Measurements from ENCODE around the gene PPA2.

DNA sequence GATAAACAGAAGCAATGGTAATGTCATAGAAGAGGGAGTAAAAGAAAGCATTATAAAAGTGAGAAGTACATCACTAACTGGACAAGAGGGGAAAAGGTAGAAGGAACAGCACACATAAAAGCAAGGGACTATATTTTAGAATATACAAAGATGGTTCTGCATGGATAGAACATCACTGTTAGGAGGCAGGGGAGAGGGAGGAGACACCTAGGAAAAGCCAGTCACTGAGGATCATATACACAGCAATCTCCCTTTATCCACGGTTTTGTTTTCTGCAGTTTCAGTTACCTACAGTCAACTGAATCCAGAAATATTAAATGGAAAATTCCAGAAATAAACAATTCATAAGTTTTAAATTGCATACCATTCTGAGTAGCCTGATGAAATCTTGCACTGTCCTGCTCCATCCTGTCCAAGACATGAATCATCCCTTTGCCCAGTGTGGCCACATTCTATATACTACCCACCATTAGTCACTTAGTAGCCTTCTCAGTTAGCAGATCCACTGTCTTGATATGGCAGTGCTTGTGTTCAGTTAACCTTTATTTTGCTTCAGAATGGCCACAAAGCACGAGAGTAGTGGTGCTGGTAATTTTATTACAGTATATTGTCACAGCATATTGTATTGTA lies 74.2 kb downstream of the PPA2 start:
- TF ChIP-seq CTCF (IDR thresholded peaks at IDR 0.05; ENCODE audit: low read depth, low read length, poor library complexity, severe bottlenecking) (no peak), EZH2phosphoT487 (IDR thresholded peaks at IDR 0.05; ENCODE audit: borderline replicate concordance, low read length) (no peak)

All from DOHH2 (cell line).